ENCODE measurements around the gene TYW3.
"Not testable (repeated sequence)": the region's sequence is repeated elsewhere in the genome, so short reads cannot be mapped to it uniquely, and the experiment has no call there.

The TYW3 gene

GRCh38 chr1:74731399-74732052 is 1.4 kb upstream of the TYW3 start:
- no peak for DNase-seq (ENCODE audit: low spot score)

GRCh38 chr1:74732071-74732946 is 643 bp upstream of the TYW3 start:
- DNase-seq (ENCODE audit: low spot score), result not testable (repeated sequence)

GRCh38 chr1:74733604-74734484 is 892 bp downstream of the TYW3 start:
- peak; percentile 72 for DNase-seq (ENCODE audit: low spot score)

- DNase-seq (ENCODE audit: low spot score), result no peak
These were observed 4.4 kb downstream of the TYW3 start for GRCh38 chr1:74737333-74737732.

GRCh38 chr1:74740307-74740980 is 7.5 kb downstream of the TYW3 start:
- not testable (repeated sequence) for DNase-seq (ENCODE audit: low spot score)

- DNase-seq (ENCODE audit: low spot score), result not testable (repeated sequence)
These were observed 12.3 kb downstream of the TYW3 start for GRCh38 chr1:74745247-74745646.

- no peak for DNase-seq (ENCODE audit: low spot score)
These were observed 16.0 kb downstream of the TYW3 start for GRCh38 chr1:74748960-74749359.

- DNase-seq (ENCODE audit: low spot score), result no peak
These were observed 20.2 kb downstream of the TYW3 start for GRCh38 chr1:74753104-74753503.

GRCh38 chr1:74755475-74755874 is 22.5 kb downstream of the TYW3 start:
- no peak for DNase-seq (ENCODE audit: low spot score)

GRCh38 chr1:74756650-74757049 is 23.7 kb downstream of the TYW3 start:
- DNase-seq (ENCODE audit: low spot score), result not testable (repeated sequence)

- DNase-seq (ENCODE audit: low spot score), result no peak
These were observed 30.9 kb downstream of the TYW3 start for GRCh38 chr1:74763807-74764206.

- DNase-seq (ENCODE audit: low spot score), result no peak
These were observed 33.6 kb downstream of the TYW3 start for GRCh38 chr1:74766579-74766978.

- no peak for DNase-seq (ENCODE audit: low spot score)
These were observed 34.5 kb downstream of the TYW3 start for GRCh38 chr1:74767490-74767889.

GRCh38 chr1:74771913-74772515 is 39.1 kb downstream of the TYW3 start:
- no peak for DNase-seq (ENCODE audit: low spot score)

- DNase-seq (ENCODE audit: low spot score), result no peak
These were observed 40.0 kb downstream of the TYW3 start for GRCh38 chr1:74772945-74773344.

- DNase-seq (ENCODE audit: low spot score), result no peak
These were observed 40.6 kb downstream of the TYW3 start for GRCh38 chr1:74773582-74773981.

- no peak for DNase-seq (ENCODE audit: low spot score)
These were observed 42.8 kb downstream of the TYW3 start for GRCh38 chr1:74775735-74776134.

- DNase-seq (ENCODE audit: low spot score), result no peak
These were observed 44.6 kb downstream of the TYW3 start for GRCh38 chr1:74777525-74777924.

- DNase-seq (ENCODE audit: low spot score), result no peak
These were observed 46.8 kb downstream of the TYW3 start for GRCh38 chr1:74779750-74780149.

- no peak for DNase-seq (ENCODE audit: low spot score)
These were observed 47.6 kb downstream of the TYW3 start for GRCh38 chr1:74780594-74780993.

- no peak for DNase-seq (ENCODE audit: low spot score)
These were observed 53.0 kb downstream of the TYW3 start for GRCh38 chr1:74785944-74786343.
